HG03175 (cell line): ENCODE measurements around the gene CNTN1.

Experiments
- ATAC-seq: cut with Tn5 transposase; IDR thresholded peaks from one replicate; pipeline ENCODE4 v1.9.1; 2021; ENCODE audit warnings: mild to moderate bottlenecking, moderate library complexity; ENCODE audit not compliant: unreplicated experiment

Gene CNTN1

GRCh38 chr12:40833818-40834217 is 141.6 kb downstream of the CNTN1 start:
- ATAC-seq = no peak

GRCh38 chr12:40834321-40834720 is 142.1 kb downstream of the CNTN1 start:
- no peak for ATAC-seq

GRCh38 chr12:40837891-40838429 is 145.7 kb downstream of the CNTN1 start:
- no peak for ATAC-seq

- no peak for ATAC-seq
Observed at GRCh38 chr12:40843495-40843894, 151.3 kb downstream of the CNTN1 start.

GRCh38 chr12:40853221-40853620 is 161.0 kb downstream of the CNTN1 start:
- no peak for ATAC-seq

GRCh38 chr12:40854604-40855003 is 162.4 kb downstream of the CNTN1 start:
- ATAC-seq = no peak

- ATAC-seq = no peak
Observed at GRCh38 chr12:40864891-40865290, 172.7 kb downstream of the CNTN1 start.

- no peak for ATAC-seq
Observed at GRCh38 chr12:40870981-40871380, 178.7 kb downstream of the CNTN1 start.

- ATAC-seq = no peak
Observed at GRCh38 chr12:40874868-40875267, 182.6 kb downstream of the CNTN1 start.

GRCh38 chr12:40889329-40889728 is 197.1 kb downstream of the CNTN1 start:
- ATAC-seq = no peak

GRCh38 chr12:40892528-40892927 is 200.3 kb downstream of the CNTN1 start:
- ATAC-seq = no peak

GRCh38 chr12:40898505-40898904 is 206.3 kb downstream of the CNTN1 start:
- ATAC-seq = no peak

- no peak for ATAC-seq
Observed at GRCh38 chr12:40903040-40903439, 210.8 kb downstream of the CNTN1 start.

- ATAC-seq = peak; percentile 97
Observed at GRCh38 chr12:40907115-40907527, 214.9 kb downstream of the CNTN1 start.

- no peak for ATAC-seq
Observed at GRCh38 chr12:40911676-40912075, 219.4 kb downstream of the CNTN1 start.

- no peak for ATAC-seq
Observed at GRCh38 chr12:40915172-40915571, 222.9 kb downstream of the CNTN1 start.

GRCh38 chr12:40917561-40917960 is 225.3 kb downstream of the CNTN1 start:
- ATAC-seq = no peak

GRCh38 chr12:40921563-40922163 is 229.4 kb downstream of the CNTN1 start:
- ATAC-seq = no peak

- ATAC-seq = no peak
Observed at GRCh38 chr12:40937891-40938290, 245.7 kb downstream of the CNTN1 start.

GRCh38 chr12:40942326-40942725 is 250.1 kb downstream of the CNTN1 start:
- no peak for ATAC-seq

GRCh38 chr12:40945772-40946171 is 253.5 kb downstream of the CNTN1 start:
- no peak for ATAC-seq

GRCh38 chr12:40946612-40947194 is 254.5 kb downstream of the CNTN1 start:
- no peak for ATAC-seq

GRCh38 chr12:40947797-40948196 is 255.6 kb downstream of the CNTN1 start:
- no peak for ATAC-seq
